ENCODE results near the gene CAMK2D. TPM values are rescaled to one million over a fixed set of nuclear protein-coding genes. Genes with fewer than 3 reads are reported as not detected.

CAMK2D gene
- total and polyA plus RNA-seq, 12 donors, result 55.6 to 286 (median 221) TPM

GRCh38 chr4:113471146-113471860, 290.2 kb downstream of the CAMK2D start:
- 78 to 80% methylated on average over 4 of the region's 4 CpGs for WGBS, 2 donors
- TF ChIP-seq CTCF (IDR thresholded peaks at IDR 0.05), result no peak
- Histone ChIP-seq H3K36me3 (peaks cover 0 to 21% (median 0%) of the 10 kb centered on the region in 9 donors), H3K9me3 (no peaks in the 10 kb centered on the region), H3K27ac (peak overlapping the region in 8 of 10 donors; percentile 10 to 85 (median 34)), H3K4me3 (no peak overlapping the region), H3K4me1 (peaks cover 7 to 73% (median 37%) of the 10 kb centered on the region in 9 donors), H3K27me3 (no peaks in the 10 kb centered on the region)
- ATAC-seq, result no peak
- intact Hi-C loops (cut with DNase I), result loop anchor here in 1 of 10 donors (10.0 kb wide), 1 partner anchor 53 kb away; no protein-coding TSS in a partner anchor
- DNase-seq, result no peak

GRCh38 chr4:113469926-113470325, 291.6 kb downstream of the CAMK2D start:
- no peak for ATAC-seq
- H3K4me1 ChIP-seq, result peaks cover 7 to 71% (median 38%) of the 10 kb centered on the region in 9 donors
- H3K9me3 ChIP-seq, result no peaks in the 10 kb centered on the region
- TF ChIP-seq CTCF (IDR thresholded peaks at IDR 0.05), result no peak
- H3K4me3 ChIP-seq, result no peak overlapping the region
- DNase-seq, result no peak
- no peaks in the 10 kb centered on the region for H3K27me3 ChIP-seq
- H3K27ac ChIP-seq, result peak overlapping the region; percentile 8 to 90 (median 86)
- WGBS, 2 donors, result 97 to 98% methylated on average over 1 of the region's 1 CpG
- H3K36me3 ChIP-seq, result peaks cover 0 to 16% (median 4%) of the 10 kb centered on the region in 9 donors
- intact Hi-C loops (cut with DNase I), result loop anchor here in 3 of 10 donors (2.0 to 10.0 kb wide), 3 partner anchors 55 to 293 kb away; no protein-coding TSS in a partner anchor

- Histone ChIP-seq H3K36me3 (peaks cover 0 to 19% (median 10%) of the 10 kb centered on the region in 9 donors), H3K9me3 (no peaks in the 10 kb centered on the region), H3K4me3 (no peak overlapping the region), H3K27ac (peak overlapping the region; percentile 69 to 90 (median 86)), H3K27me3 (no peaks in the 10 kb centered on the region), H3K4me1 (peaks cover 7 to 67% (median 38%) of the 10 kb centered on the region in 9 donors)
- ATAC-seq (peak in 2 of 8 donors; percentile 1), DNase-seq (no peak)
- WGBS, 2 donors, result 87 to 90% methylated on average over 1 of the region's 1 CpG
- TF ChIP-seq CTCF (IDR thresholded peaks at IDR 0.05), result no peak
- intact Hi-C loops (cut with DNase I), result loop anchor here in 2 of 10 donors (2.0 to 5.0 kb wide), 2 partner anchors 73 to 294 kb away; no protein-coding TSS in a partner anchor
Observed at GRCh38 chr4:113469023-113469390, 292.5 kb downstream of the CAMK2D start.

- TF ChIP-seq CTCF (IDR thresholded peaks at IDR 0.05), result no peak
- peaks cover 7 to 62% (median 38%) of the 10 kb centered on the region in 9 donors for H3K4me1 ChIP-seq
- intact Hi-C loops (cut with DNase I), result loop anchor here in 2 of 10 donors (2.0 to 5.0 kb wide), 2 partner anchors 74 to 294 kb away; no protein-coding TSS in a partner anchor
Observed at GRCh38 chr4:113468165-113469022, 293.1 kb downstream of the CAMK2D start.

More at GRCh38 chr4:113468165-113469022, 293.1 kb downstream of the CAMK2D start:
- WGBS, 2 donors, result 27 to 38% methylated on average over 8 of the region's 8 CpGs
- Histone ChIP-seq H3K27ac (peak overlapping the region; percentile 69 to 90 (median 86)), H3K4me3 (no peak overlapping the region), H3K27me3 (no peaks in the 10 kb centered on the region), H3K9me3 (no peaks in the 10 kb centered on the region), H3K36me3 (peaks cover 0 to 25% (median 10%) of the 10 kb centered on the region in 9 donors)
- ATAC-seq (peak; percentile 92 to 97 (median 94)), DNase-seq (peak; percentile 19 to 82)

Data from heart right ventricle (tissue), 16 donors.